ENCODE measurements around the gene SARS1.
"Not testable (repeated sequence)": the region's sequence is repeated elsewhere in the genome, so short reads cannot be mapped to it uniquely, and the experiment has no call there.

The SARS1 gene

GRCh38 chr1:109279615-109280278, 66.0 kb downstream of the SARS1 start:
- no peak for DNase-seq

GRCh38 chr1:109280862-109281261, 67.1 kb downstream of the SARS1 start:
- DNase-seq = no peak

- DNase-seq = no peak
Measured at GRCh38 chr1:109281680-109282496, 68.2 kb downstream of the SARS1 start.

- no peak for DNase-seq
Measured at GRCh38 chr1:109282497-109282951, 68.8 kb downstream of the SARS1 start.

- peak; percentile 94 for DNase-seq
Measured at GRCh38 chr1:109282952-109283747, 69.4 kb downstream of the SARS1 start, which contains the start of gene PSRC1. PSRC1 (minus strand) TSS chr1:109283145.

- DNase-seq = no peak
Measured at GRCh38 chr1:109283748-109284600, 70.3 kb downstream of the SARS1 start.

GRCh38 chr1:109286762-109287161, 73.0 kb downstream of the SARS1 start:
- DNase-seq = not testable (repeated sequence)

All from activated CD4-positive, alpha-beta T cell treated with anti-CD3 and anti-CD28 coated beads, Interleukin-2, Interleukin-6, amounts not matched to agents 100 ng/mL and 50 ng/mL, durations not matched to agents 16 hours and 8 hours (primary cell).